ENCODE data around the gene SLU7. TPM values are rescaled to one million over a fixed set of nuclear protein-coding genes. Genes with fewer than 3 reads are reported as not detected.

Gene SLU7
- total RNA-seq, 1 experiment from 2014 or later = 33.3 TPM

- Histone ChIP-seq H3K79me2 (ENCODE audit: insufficient read depth, low read length) (no peaks in the 10 kb centered on the region), H2BK15ac (ENCODE audit: low read depth, low read length) (no peak overlapping the region), H3K23ac (ENCODE audit: insufficient read length, low read depth, low read length) (no peak overlapping the region), H3K18ac (ENCODE audit: insufficient read length, low read depth, low read length) (no peak overlapping the region), H3K4ac (ENCODE audit: low read depth, low read length) (no peak overlapping the region), H3K9me3 (ENCODE audit: control insufficient read depth, low read depth, low read length) (no peaks in the 10 kb centered on the region), H2BK20ac (ENCODE audit: low read depth, low read length, poor library complexity, severe bottlenecking) (no peak overlapping the region), H4K20me1 (ENCODE audit: control insufficient read depth, insufficient read depth, insufficient read length) (no peaks in the 10 kb centered on the region), H4K5ac (ENCODE audit: insufficient read length, low read depth, low read length) (no peak overlapping the region), H3K27ac (ENCODE audit: insufficient read length, low read depth, low read length) (no peak overlapping the region), H3K14ac (ENCODE audit: insufficient read depth, low read length) (no peak overlapping the region), H2BK120ac (ENCODE audit: low read depth, low read length, poor library complexity, severe bottlenecking) (no peak overlapping the region), H2AFZ (ENCODE audit: low read length) (no peak overlapping the region), H3K4me1 (ENCODE audit: insufficient read depth, low read length) (no peaks in the 10 kb centered on the region; the same call in 1 of the 2 replicates), H3K23me2 (ENCODE audit: insufficient read length, low read depth, low read length, poor library complexity, severe bottlenecking) (no peaks in the 10 kb centered on the region), H3K27me3 (ENCODE audit: insufficient read depth, low read length) (no peaks in the 10 kb centered on the region), H3T11ph (ENCODE audit: low read length) (no peak overlapping the region), H2AK5ac (ENCODE audit: insufficient read length, low read length) (no peak overlapping the region), H4K8ac (replicated peaks; ENCODE audit: insufficient read length, low read depth, low read length) (no peak overlapping the region), H3K56ac (ENCODE audit: insufficient read length, low read depth, low read length) (no peak overlapping the region), H2BK5ac (ENCODE audit: insufficient read length, low read length) (no peak overlapping the region), H3K4me2 (ENCODE audit: insufficient read depth, insufficient read length, low read length) (no peak overlapping the region), H3K79me1 (ENCODE audit: insufficient read depth, low read depth, low read length, poor library complexity, severe bottlenecking) (no peaks in the 10 kb centered on the region), H2BK12ac (ENCODE audit: insufficient read length, low read depth, low read length) (no peak overlapping the region), H3K9ac (ENCODE audit: extremely low read depth, insufficient read length, low read length) (no peak overlapping the region), H4K91ac (ENCODE audit: insufficient read length, low read depth, low read length) (no peak overlapping the region)
- no peak for TF ChIP-seq CTCF (conservative IDR thresholded peaks at IDR 0.05)
- Mint-ChIP-seq H3K4me1 (peaks cover 17 to 20% of the 10 kb centered on the region in 2 experiments), H3K36me3 (ENCODE audit: insufficient read depth in 1 of 3, low read depth in 3 of 3) (no peaks in the 10 kb centered on the region), H3K27ac (0 out of 7 replicates have a peak overlapping the region, but pooled peaks of 1 of the 3 experiments have one; percentile 27), H3K27me3 (ENCODE audit: low read depth) (peaks cover 7% of the 10 kb centered on the region), H3K9me3 (peaks cover under 1% of the 10 kb centered on the region in 2 experiments; a peak in 3 of 5 replicates), H3K4me3 (no peak overlapping the region)
- no peak for DNase-seq
- WGBS (ENCODE audit: extremely low coverage, insufficient read length, low lambda C conversion rate) = no CpG with 5 or more reads among the region's 4 CpGs
Measured at GRCh38 chr5:160442824-160443431, 24.0 kb upstream of the SLU7 start.

Data from H9 (cell line).